NCI-H1092 treated with DMSO at 0.1 percent for 48 hours (cell line): ENCODE measurements around the gene CACNA1I.
A peak's percentile ranks its signal among the peaks of the same experiment; 100 is the strongest.

Source experiments
- DNase-seq: peaks from one replicate; lab custom pipeline; 2025; lab: John Stamatoyannopoulos, UW

Gene CACNA1I

GRCh38 chr22:39568278-39568981 lies 2.1 kb upstream of the CACNA1I start:
- DNase-seq, result no peak

GRCh38 chr22:39569066-39569465 lies 1.5 kb upstream of the CACNA1I start:
- no peak for DNase-seq

GRCh38 chr22:39570226-39570625 lies 327 bp upstream of the CACNA1I start:
- no peak for DNase-seq

GRCh38 chr22:39571538-39571937 lies 985 bp downstream of the CACNA1I start:
- no peak for DNase-seq

GRCh38 chr22:39574779-39575551 lies 4.4 kb downstream of the CACNA1I start:
- DNase-seq, result no peak

- DNase-seq, result no peak
These were observed 4.9 kb downstream of the CACNA1I start for GRCh38 chr22:39575552-39575825.

- no peak for DNase-seq
These were observed 5.5 kb downstream of the CACNA1I start for GRCh38 chr22:39576027-39576426.

GRCh38 chr22:39577366-39577765 lies 6.8 kb downstream of the CACNA1I start:
- DNase-seq, result no peak

GRCh38 chr22:39577900-39578299 lies 7.3 kb downstream of the CACNA1I start:
- no peak for DNase-seq

- DNase-seq, result no peak
These were observed 9.5 kb downstream of the CACNA1I start for GRCh38 chr22:39580006-39580441.

- DNase-seq, result no peak
These were observed 10.2 kb downstream of the CACNA1I start for GRCh38 chr22:39580795-39581194.

GRCh38 chr22:39581303-39581702 lies 10.8 kb downstream of the CACNA1I start:
- no peak for DNase-seq

- DNase-seq, result no peak
These were observed 12.6 kb downstream of the CACNA1I start for GRCh38 chr22:39583066-39583667.

- peak; percentile 16 for DNase-seq
These were observed 19.3 kb downstream of the CACNA1I start for GRCh38 chr22:39589875-39590274.

- peak; percentile 74 for DNase-seq
These were observed 21.8 kb downstream of the CACNA1I start for GRCh38 chr22:39592081-39593065.

- DNase-seq, result peak; percentile 74
These were observed 22.7 kb downstream of the CACNA1I start for GRCh38 chr22:39593066-39593930.

- DNase-seq, result no peak
These were observed 23.4 kb downstream of the CACNA1I start for GRCh38 chr22:39593931-39594285.

GRCh38 chr22:39594411-39594810 lies 23.9 kb downstream of the CACNA1I start:
- no peak for DNase-seq

GRCh38 chr22:39595622-39596172 lies 25.1 kb downstream of the CACNA1I start:
- no peak for DNase-seq

GRCh38 chr22:39596601-39597000 lies 26.0 kb downstream of the CACNA1I start:
- DNase-seq, result no peak
